ENCODE data around the gene RAD18. TPM values are rescaled to one million over a fixed set of nuclear protein-coding genes. Genes with fewer than 3 reads are reported as not detected.

RAD18 gene
- total and polyA plus RNA-seq, 7 donors, result 0.51 to 2.5 (median 2.2) TPM

GRCh38 chr3:8996216-8996615, 32.9 kb upstream of the RAD18 start:
- no peaks in the 10 kb centered on the region for H3K9me3 ChIP-seq
- WGBS, 3 donors, result 68 to 83% (median 79%) methylated on average over 2 of the region's 2 CpGs
- no peaks in the 10 kb centered on the region for H3K36me3 ChIP-seq (ENCODE audit: insufficient read depth in 1 of 2, low read depth in 1 of 2)
- TF ChIP-seq, protein P1, sequence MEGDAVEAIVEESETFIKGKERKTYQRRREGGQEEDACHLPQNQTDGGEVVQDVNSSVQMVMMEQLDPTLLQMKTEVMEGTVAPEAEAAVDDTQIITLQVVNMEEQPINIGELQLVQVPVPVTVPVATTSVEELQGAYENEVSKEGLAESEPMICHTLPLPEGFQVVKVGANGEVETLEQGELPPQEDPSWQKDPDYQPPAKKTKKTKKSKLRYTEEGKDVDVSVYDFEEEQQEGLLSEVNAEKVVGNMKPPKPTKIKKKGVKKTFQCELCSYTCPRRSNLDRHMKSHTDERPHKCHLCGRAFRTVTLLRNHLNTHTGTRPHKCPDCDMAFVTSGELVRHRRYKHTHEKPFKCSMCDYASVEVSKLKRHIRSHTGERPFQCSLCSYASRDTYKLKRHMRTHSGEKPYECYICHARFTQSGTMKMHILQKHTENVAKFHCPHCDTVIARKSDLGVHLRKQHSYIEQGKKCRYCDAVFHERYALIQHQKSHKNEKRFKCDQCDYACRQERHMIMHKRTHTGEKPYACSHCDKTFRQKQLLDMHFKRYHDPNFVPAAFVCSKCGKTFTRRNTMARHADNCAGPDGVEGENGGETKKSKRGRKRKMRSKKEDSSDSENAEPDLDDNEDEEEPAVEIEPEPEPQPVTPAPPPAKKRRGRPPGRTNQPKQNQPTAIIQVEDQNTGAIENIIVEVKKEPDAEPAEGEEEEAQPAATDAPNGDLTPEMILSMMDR (IDR thresholded peaks at IDR 0.05), result no peak
- no peak overlapping the region for H3K27ac ChIP-seq
- ATAC-seq (no peak), DNase-seq (no peak)
- peaks cover 12% of the 10 kb centered on the region for H3K4me1 ChIP-seq
- H3K4me3 ChIP-seq, result no peak overlapping the region
- intact Hi-C loops (cut with DNase I), result no loop called here
- no peaks in the 10 kb centered on the region for H3K27me3 ChIP-seq (ENCODE audit: insufficient read depth in 3 of 3, low read length in 2 of 3)

DNA sequence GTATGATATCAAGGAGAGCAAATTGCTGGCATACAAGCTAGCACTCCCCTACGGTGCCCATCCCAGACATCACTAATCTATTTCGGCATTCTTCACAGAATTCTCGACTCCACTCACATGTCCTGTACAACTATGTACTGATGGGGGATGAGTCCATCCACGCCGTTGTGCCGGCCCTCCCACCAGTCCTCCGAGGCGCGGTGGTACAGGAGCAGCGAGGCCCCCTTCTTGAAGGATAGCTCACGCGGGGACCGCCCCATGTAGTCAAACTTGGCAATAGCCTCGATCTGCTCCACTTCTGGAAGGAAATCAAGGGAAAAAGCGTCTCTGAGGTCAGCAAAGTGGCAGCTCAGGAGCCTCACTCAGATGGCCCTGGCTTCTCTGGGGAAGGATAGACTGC, 31.0 kb upstream of the RAD18 start:
- H3K4me3 ChIP-seq, result no peak overlapping the region
- intact Hi-C loops (cut with DNase I), result no loop called here
- ATAC-seq, result no peak
- TF ChIP-seq, protein P1 (IDR thresholded peaks at IDR 0.05), result no peak
- DNase-seq, result no peak
- WGBS, 3 donors, result 93 to 95% (median 94%) methylated on average over 15 of the region's 15 CpGs
- no peaks in the 10 kb centered on the region for H3K36me3 ChIP-seq (ENCODE audit: insufficient read depth in 1 of 2, low read depth in 1 of 2)
- no peaks in the 10 kb centered on the region for H3K9me3 ChIP-seq
- H3K27ac ChIP-seq, result no peak overlapping the region
- H3K4me1 ChIP-seq, result peaks cover 12% of the 10 kb centered on the region
- H3K27me3 ChIP-seq (ENCODE audit: insufficient read depth in 3 of 3, low read length in 2 of 3), result no peaks in the 10 kb centered on the region

GRCh38 chr3:8993331-8993730, 30.1 kb upstream of the RAD18 start:
- no peaks in the 10 kb centered on the region for H3K36me3 ChIP-seq (ENCODE audit: insufficient read depth in 1 of 2, low read depth in 1 of 2)
- H3K27ac ChIP-seq, result no peak overlapping the region
- 87 to 96% (median 95%) methylated on average over 5 of the region's 5 CpGs for WGBS, 3 donors
- DNase-seq (no peak), ATAC-seq (no peak)
- peaks cover 12% of the 10 kb centered on the region for H3K4me1 ChIP-seq
- no peaks in the 10 kb centered on the region for H3K27me3 ChIP-seq (ENCODE audit: insufficient read depth in 3 of 3, low read length in 2 of 3)
- intact Hi-C loops (cut with DNase I), result no loop called here
- TF ChIP-seq, protein P1 (IDR thresholded peaks at IDR 0.05), result no peak
- no peaks in the 10 kb centered on the region for H3K9me3 ChIP-seq
- H3K4me3 ChIP-seq, result no peak overlapping the region

DNA sequence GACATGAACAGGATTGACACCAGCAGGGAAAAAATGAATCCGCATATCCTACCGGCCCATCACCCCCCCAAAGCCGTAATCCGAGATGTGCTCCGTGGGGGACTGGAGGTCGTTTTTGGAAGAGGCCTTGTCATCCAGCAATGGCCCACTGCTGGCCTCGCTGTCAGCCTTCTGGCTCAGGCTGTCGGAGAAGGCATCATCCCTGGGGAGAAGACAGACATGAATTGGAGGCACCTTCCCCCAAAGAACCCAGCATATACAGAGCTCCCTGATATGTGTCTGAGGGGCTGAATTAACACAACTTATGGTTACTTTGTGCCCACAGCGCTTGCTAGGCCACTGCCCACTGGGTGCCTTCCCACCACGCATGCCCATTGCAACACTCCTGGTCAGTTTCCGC, 29.6 kb upstream of the RAD18 start:
- 74 to 81% (median 76%) methylated on average over 11 of the region's 11 CpGs for WGBS, 3 donors
- DNase-seq (no peak), ATAC-seq (no peak)
- TF ChIP-seq, protein P1 (IDR thresholded peaks at IDR 0.05), result no peak
- Histone ChIP-seq H3K36me3 (ENCODE audit: insufficient read depth in 1 of 2, low read depth in 1 of 2) (no peaks in the 10 kb centered on the region), H3K4me3 (no peak overlapping the region), H3K4me1 (peaks cover 12% of the 10 kb centered on the region), H3K9me3 (no peaks in the 10 kb centered on the region), H3K27ac (no peak overlapping the region), H3K27me3 (ENCODE audit: insufficient read depth in 3 of 3, low read length in 2 of 3) (no peaks in the 10 kb centered on the region)
- intact Hi-C loops (cut with DNase I), result no loop called here

GRCh38 chr3:8992199-8992598, 28.9 kb upstream of the RAD18 start:
- intact Hi-C loops (cut with DNase I), result no loop called here
- Histone ChIP-seq H3K27me3 (ENCODE audit: insufficient read depth in 3 of 3, low read length in 2 of 3) (no peaks in the 10 kb centered on the region), H3K4me3 (no peak overlapping the region), H3K9me3 (no peaks in the 10 kb centered on the region), H3K27ac (no peak overlapping the region), H3K4me1 (peaks cover 11% of the 10 kb centered on the region), H3K36me3 (ENCODE audit: insufficient read depth in 1 of 2, low read depth in 1 of 2) (no peaks in the 10 kb centered on the region)
- no peak for DNase-seq
- 91 to 93% (median 91%) methylated on average over 4 of the region's 4 CpGs for WGBS, 3 donors
- TF ChIP-seq, protein P1 (IDR thresholded peaks at IDR 0.05), result no peak
- ATAC-seq, result no peak

Measured in psoas muscle (tissue), 8 donors.